ENCODE data around the gene NFKBIE.

NFKBIE gene

DNA sequence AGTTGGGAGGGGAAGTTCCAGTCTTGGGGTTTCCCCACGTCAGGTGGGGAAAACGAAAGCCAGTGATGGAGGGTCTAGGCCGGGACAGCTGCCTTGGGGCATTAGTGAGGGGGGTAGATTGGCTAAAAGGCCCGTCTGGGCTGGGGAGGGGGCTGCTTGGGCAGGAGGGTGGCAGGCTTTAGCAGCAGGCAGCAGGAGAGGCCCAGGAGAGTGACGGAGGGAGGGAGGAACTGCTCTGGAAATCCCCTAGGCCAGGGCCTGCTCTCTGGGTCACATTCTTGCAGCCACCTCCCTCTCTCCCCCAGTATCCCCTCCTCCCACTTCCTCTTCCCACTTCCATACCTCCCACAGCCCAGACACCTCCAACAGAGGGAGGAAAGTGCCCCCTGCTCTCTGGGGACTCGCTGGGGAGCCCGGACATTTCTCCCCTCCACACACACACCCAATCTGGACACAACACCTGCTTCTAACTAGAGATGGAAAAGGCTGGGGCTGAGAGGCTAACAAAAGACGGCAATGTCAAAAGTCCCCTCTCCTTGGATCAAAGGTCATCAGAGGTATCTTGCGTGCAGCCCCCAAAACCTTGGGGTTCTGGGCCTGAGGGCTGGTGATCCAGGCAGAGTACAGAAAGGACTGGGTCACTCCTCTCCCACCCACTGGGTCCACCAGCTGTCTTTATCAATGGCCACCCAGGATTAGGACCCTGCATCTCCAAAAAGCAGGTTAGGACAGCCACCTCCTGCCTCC is 1.8 kb downstream of the NFKBIE start:
- TF ChIP-seq CTCF (IDR thresholded peaks at IDR 0.05): no peak

DNA sequence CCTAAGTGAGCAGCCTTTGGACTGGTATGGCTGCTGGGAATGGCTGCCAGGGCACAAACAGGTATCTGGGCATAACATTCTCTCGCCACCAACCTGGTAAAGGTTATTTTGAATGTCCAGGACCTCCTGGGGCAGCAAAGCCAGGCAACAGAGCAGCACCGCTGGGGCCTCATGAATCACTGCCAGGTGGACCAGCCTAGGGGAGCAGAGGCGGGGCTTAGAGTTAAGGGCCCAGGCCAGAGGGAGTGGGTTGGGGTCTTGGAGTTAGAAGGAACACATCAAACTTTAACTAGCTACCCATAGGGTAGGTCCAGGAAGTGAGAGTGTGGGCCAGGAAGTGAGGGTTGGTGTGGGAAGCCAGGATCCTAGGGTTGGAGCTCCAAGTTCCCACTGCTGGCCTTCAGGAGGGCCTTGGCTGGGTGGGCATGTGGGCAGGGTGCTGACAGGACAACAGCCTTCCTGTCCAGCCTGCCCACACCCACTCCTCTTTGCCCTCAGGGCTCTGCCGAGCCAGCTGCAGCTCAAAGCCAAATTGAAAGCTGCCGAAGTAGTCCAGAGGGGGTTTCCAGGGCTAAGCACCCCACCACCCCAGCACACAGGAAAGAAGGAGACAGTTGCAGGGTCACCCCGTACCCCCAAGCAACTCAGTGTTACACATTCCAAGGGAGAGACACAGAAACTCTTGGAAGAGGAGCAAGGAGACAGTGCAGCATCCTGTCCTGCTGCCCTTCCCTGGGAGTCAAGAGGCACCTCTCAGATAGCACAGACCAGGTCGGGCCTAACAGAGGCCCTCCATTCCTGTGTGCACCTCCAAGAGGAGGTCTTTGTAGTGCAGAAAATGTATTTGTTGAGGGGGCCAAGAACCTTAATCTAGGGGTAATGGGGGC is 2.6 kb downstream of the NFKBIE start:
- TF ChIP-seq CTCF (IDR thresholded peaks at IDR 0.05): no peak

DNA sequence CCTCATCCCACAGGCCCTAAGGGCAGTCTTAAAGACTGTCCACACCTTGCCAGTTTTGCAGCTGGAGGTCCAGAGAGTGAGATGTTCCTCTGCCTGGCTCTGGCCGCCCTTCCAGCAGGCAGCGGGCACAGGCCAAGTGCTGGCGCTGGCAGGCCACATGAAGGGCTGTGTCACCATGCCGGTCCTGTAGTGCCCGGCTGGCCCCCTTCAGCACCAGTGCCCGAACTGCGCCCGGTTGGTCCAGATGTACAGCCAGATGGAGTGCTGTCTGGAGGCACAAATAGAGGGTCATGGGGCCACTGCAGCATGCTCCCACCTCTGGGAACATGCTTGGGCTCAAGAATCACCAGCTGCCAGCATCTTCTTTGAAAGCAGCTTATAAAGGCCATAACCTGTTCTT is 3.8 kb downstream of the NFKBIE start:
- TF ChIP-seq CTCF (IDR thresholded peaks at IDR 0.05): no peak

GRCh38 chr6:44260451-44261297 is 4.7 kb downstream of the NFKBIE start:
- TF ChIP-seq CTCF (IDR thresholded peaks at IDR 0.05): no peak

DNA sequence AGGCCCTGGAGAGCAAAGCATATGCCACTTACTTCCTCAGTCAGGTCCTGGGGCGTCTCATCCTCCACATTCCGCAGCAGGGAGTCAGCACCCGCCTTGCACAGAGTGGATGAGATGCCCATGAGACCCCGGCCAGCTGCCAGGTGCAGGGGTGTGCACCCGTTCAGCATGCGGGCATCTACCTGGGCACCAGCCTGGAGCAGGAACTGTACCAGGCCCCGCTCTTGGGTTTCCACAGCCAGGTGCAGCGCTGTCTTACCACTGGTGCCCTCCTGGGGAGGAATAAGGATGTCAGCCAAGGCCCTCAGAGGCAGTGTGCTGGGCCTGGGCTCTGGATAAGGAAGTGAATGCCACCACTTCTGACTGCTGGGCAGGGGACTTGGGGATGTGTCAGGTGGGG is 5.3 kb downstream of the NFKBIE start:
- TF ChIP-seq CTCF (IDR thresholded peaks at IDR 0.05): no peak

DNA sequence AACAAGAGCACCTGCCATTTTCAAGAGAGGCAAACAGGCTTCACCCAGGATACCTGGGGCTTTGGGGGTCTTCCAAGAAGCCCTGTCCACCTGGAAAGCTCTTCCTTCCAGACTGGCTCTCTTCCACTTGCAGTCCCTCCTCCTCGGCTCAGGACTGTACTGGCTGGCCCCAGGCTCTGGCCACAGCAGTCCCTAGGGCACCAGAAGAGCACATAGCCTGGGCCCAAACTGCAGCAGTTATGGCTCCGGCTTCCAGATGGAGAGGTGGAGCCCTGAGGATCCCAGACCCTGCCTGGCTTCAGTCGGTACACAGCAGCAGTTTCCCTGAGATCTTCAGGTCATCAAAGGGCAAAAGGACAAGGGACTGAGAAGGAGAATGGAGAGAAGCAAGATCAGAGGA is 6.4 kb downstream of the NFKBIE start:
- no peak for TF ChIP-seq CTCF (IDR thresholded peaks at IDR 0.05)

- TF ChIP-seq CTCF (IDR thresholded peaks at IDR 0.05): no peak
Measured at GRCh38 chr6:44258325-44258863, 7.0 kb downstream of the NFKBIE start.

All from LNCAP (cell line).